MCF 10A (cell line): ENCODE measurements around the gene NOL4L. TPM values are rescaled to one million over a fixed set of nuclear protein-coding genes. Genes with fewer than 3 reads are reported as not detected.

Source experiments
- BruUV-seq: library from RNA; stranded (reverse); fragments of 400-500 nt; replicated peaks from 2 replicates; lab custom pipeline; 2021; lab: Mats Ljungman, UMichigan
- CTCF ChIA-PET: fragments of 300-600 bp; sonication (Branson Sonifier 250); formaldehyde crosslinking; extraction: SDS; loops from one replicate; lab custom pipeline; 2021; ENCODE audit warnings: antibody characterized with exemption, inconsistent platforms; lab: Yijun Ruan, JAX
- POLR2A ChIA-PET: fragments of 300-600, 350-650 bp; sonication (Branson Sonifier 250); formaldehyde crosslinking; extraction: SDS; loops from one replicate; lab custom pipeline; 2020; ENCODE audit warnings: antibody characterized with exemption, inconsistent platforms; lab: Yijun Ruan, JAX
- DNase-seq: peaks from one replicate; pipeline ENCODE4 v3.0.0-alpha.2; 2018; ENCODE audit not compliant: unreplicated experiment
- H3K27ac Mint-ChIP-seq: one replicate; pipeline ENCODE4 v1.8.0; 2022; ENCODE audit warnings: mild to moderate bottlenecking, low read depth, mixed read lengths; ENCODE audit not compliant: unreplicated experiment
- H3K27me3 Mint-ChIP-seq: one replicate; pipeline ENCODE4 v1.8.0; 2022; ENCODE audit warnings: mixed read lengths; ENCODE audit not compliant: insufficient read depth, unreplicated experiment
- H3K36me3 Mint-ChIP-seq: one replicate; pipeline ENCODE4 v1.8.0; 2022; ENCODE audit warnings: mild to moderate bottlenecking, moderate library complexity, mixed read lengths; ENCODE audit not compliant: insufficient read depth, unreplicated experiment
- H3K4me1 Mint-ChIP-seq: one replicate; pipeline ENCODE4 v1.8.0; 2022; ENCODE audit warnings: mixed read lengths; ENCODE audit not compliant: insufficient read depth, unreplicated experiment
- H3K4me3 Mint-ChIP-seq: one replicate; pipeline ENCODE4 v1.8.0; 2022; ENCODE audit warnings: mild to moderate bottlenecking, moderate library complexity, mixed read lengths; ENCODE audit not compliant: unreplicated experiment
- H3K9me3 Mint-ChIP-seq: one replicate; pipeline ENCODE4 v1.8.0; 2022; ENCODE audit warnings: mixed read lengths; ENCODE audit not compliant: unreplicated experiment
- intact Hi-C: fragments of 100-400 bp; cut with micrococcal nuclease; formaldehyde crosslinking; loops from 2 replicates; pipeline ENCODE4 v1.14.1; 2022
- total RNA-seq: library from RNA; stranded (reverse); gene quantifications from 2 replicates; pipeline ENCODE4 v1.2.3, GENCODE V29; 2022
- TF ChIP-seq, protein P1 (sequence below): fragments of 200-600 bp; IDR thresholded peaks from one replicate; pipeline ENCODE4 v1.8.0; 2022; ENCODE audit warnings: antibody characterized with exemption, mild to moderate bottlenecking; ENCODE audit not compliant: unreplicated experiment

NOL4L gene
- total RNA-seq, 1 experiment from 2014 or later: 3.3 TPM

DNA sequence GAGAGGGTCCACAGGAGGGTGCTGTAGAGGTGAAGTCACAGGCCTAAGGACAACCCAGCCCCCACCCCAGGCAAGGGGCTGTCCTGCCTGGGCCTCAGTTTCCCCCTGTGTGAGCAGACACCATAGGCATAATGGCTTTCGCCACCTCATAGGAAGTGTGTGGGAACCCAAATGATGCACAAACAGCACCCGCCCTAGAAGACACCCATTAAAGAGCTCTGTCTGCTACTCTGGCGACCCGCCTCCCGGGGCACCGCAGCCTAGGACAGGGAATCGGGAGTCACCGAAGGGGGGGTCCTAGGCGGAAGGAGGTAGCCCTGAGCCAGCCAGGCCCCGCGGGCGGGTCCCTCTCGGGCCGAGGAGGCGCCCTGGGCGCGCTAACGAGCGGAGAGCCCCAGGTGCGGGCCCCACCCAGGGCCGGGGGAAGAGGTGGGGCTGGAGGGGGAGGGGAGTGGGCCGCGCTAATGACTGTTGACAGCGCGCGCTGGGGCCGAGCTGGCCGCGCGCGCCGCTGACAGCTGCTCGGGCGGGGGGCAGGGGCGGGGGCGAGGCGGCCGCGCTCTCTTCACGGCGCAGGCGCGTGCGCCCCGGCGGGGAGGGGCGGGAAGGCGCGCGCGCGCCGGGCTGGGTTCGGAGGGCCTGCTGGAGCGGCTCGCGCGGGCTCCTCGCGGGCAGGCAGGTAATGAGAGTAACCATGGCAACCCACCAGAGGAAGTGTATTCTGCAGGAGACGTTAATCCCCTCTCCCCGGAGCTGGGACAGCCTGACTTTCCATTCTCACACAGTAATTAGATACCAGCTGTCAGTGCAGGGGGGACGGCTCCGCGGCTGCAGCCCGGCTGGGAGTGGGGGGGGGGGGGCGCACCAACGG lies 48.9 kb downstream of the NOL4L start:
- TF ChIP-seq, protein P1, sequence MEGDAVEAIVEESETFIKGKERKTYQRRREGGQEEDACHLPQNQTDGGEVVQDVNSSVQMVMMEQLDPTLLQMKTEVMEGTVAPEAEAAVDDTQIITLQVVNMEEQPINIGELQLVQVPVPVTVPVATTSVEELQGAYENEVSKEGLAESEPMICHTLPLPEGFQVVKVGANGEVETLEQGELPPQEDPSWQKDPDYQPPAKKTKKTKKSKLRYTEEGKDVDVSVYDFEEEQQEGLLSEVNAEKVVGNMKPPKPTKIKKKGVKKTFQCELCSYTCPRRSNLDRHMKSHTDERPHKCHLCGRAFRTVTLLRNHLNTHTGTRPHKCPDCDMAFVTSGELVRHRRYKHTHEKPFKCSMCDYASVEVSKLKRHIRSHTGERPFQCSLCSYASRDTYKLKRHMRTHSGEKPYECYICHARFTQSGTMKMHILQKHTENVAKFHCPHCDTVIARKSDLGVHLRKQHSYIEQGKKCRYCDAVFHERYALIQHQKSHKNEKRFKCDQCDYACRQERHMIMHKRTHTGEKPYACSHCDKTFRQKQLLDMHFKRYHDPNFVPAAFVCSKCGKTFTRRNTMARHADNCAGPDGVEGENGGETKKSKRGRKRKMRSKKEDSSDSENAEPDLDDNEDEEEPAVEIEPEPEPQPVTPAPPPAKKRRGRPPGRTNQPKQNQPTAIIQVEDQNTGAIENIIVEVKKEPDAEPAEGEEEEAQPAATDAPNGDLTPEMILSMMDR: no peak
- BruUV-seq: no TSS peak
- intact Hi-C loops: no loop called here
- Mint-ChIP-seq H3K36me3 (no peaks in the 10 kb centered on the region), H3K27me3 (no peaks in the 10 kb centered on the region), H3K9me3 (no peaks in the 10 kb centered on the region), H3K4me3 (peak overlapping the region; percentile 75), H3K4me1 (peaks cover 5% of the 10 kb centered on the region), H3K27ac (no peak overlapping the region)
- POLR2A ChIA-PET: no interaction called here
- DNase-seq: no peak
- CTCF ChIA-PET: interaction anchor here (0.6 to 3.0 kb wide), 2 partner anchors 13 to 14 kb away, joined by 5 to 8 read pairs; no protein-coding TSS in a partner anchor

DNA sequence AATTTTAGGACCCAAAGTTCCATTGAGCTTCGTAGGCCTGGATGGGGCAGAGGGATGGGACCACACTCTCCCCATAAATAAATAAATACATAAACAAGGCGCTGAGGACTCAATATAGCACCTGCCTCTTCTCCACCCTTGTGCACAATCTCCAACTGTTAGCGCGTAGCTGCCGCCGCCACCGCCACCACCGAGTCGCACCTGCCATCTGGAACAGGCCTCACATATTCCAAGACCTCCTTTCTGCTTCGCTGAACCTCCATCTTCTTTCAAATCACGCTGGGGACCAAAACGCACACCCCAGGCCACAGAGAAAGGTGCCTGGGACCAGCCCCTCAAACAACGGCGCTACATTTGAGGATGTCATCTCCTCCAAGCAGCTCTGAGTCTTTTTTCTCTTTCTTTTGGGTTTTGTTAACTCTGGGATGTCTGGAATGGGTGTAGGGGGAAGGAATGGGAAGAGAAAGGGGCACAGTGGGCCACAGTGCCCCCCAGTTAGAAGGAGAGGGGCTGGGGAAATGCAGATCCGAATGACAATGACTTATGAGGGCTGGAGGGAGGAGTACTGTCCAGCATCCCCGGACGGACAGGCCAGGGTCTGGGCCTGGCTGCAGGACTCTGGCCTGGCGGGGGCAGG lies 49.7 kb downstream of the NOL4L start:
- H3K27ac Mint-ChIP-seq: no peak overlapping the region
- BruUV-seq: no TSS peak
- H3K36me3 Mint-ChIP-seq: no peaks in the 10 kb centered on the region
- DNase-seq: no peak
- ChIA-PET CTCF (interaction anchor here (0.6 to 3.0 kb wide), 9 partner anchors 12 to 231 kb away, joined by 3 to 8 read pairs (median 4); no protein-coding TSS in a partner anchor), POLR2A (no interaction called here)
- H3K4me3 Mint-ChIP-seq: peak overlapping the region; percentile 75
- no peaks in the 10 kb centered on the region for H3K27me3 Mint-ChIP-seq
- intact Hi-C loops: no loop called here
- TF ChIP-seq, protein P1: no peak
- H3K9me3 Mint-ChIP-seq: no peaks in the 10 kb centered on the region
- H3K4me1 Mint-ChIP-seq: peaks cover 5% of the 10 kb centered on the region

DNA sequence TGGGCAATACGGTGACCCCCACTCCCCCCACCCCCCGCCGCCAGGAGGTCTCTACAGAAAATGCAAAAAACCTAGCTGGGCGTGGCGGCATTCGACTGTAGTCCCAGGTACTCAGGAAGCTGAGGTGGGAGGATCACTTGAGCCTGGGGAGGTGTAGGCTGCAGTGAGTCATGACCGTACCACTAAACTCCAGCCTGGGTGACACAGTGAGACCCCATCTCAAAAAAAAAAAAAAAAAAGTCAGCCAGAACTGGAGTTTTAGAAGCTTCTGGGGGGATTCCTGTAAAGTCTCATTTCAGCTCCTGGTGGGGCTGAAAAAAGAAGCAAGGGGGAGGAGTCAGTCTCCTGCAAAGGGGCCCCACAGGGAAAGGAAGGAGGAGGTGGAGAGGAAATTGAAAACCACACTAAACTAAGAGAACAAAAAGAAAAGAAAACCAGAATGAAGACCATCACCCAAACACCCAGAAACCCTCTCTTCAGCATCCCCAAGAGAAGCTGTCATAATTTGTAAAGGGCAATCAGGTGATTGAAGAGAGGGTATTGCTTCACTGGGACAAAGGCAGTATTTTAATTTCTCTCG lies 50.4 kb downstream of the NOL4L start:
- Mint-ChIP-seq H3K4me3 (peak overlapping the region; percentile 31), H3K36me3 (no peaks in the 10 kb centered on the region), H3K27ac (no peak overlapping the region), H3K27me3 (no peaks in the 10 kb centered on the region), H3K9me3 (no peaks in the 10 kb centered on the region), H3K4me1 (peaks cover 5% of the 10 kb centered on the region)
- CTCF ChIA-PET: interaction anchor here (0.6 to 3.0 kb wide), 10 partner anchors 10 to 231 kb away, joined by 3 to 8 read pairs (median 4); no protein-coding TSS in a partner anchor
- TF ChIP-seq, protein P1: no peak
- POLR2A ChIA-PET: interaction anchor here (1.7 kb wide), 1 partner anchor 117 kb away, joined by 5 read pairs; no protein-coding TSS in a partner anchor
- no peak for DNase-seq
- intact Hi-C loops: no loop called here
- BruUV-seq: no TSS peak
